Mesenteric fat pad (tissue), 1 donor: ENCODE measurements around the gene PRDX5. TPM values are rescaled to one million over a fixed set of nuclear protein-coding genes. Genes with fewer than 3 reads are reported as not detected.

Source experiments
- DNase-seq: peaks from one replicate; pipeline ENCODE4 v3.0.0-alpha.2; 2020; ENCODE audit warnings: low spot score
- long read RNA-seq: library from polyadenylated mRNA; unstranded; transcript quantifications from one replicate; pipeline ENCODE4 v2.0.0, GENCODE V29; 2020
- total RNA-seq: library from RNA; stranded (reverse); fragmentation: NEBNext Ultra II Directional; extraction: Animal tissue kit (Norgen Biotek cat#: 25700); gene quantifications from one replicate; pipeline ENCODE4 v1.2.1, GENCODE V29; 2021
- donor health status: DM: yes; HTN: yes; CAD: no.

PRDX5 gene
- total RNA-seq = 111 TPM
- long read RNA-seq, transcript PRDX5-201 (6 exons, 893 nt) = major isoform, 67 of 76 reads
- long read RNA-seq, partial matches to known transcripts = 3 of 76 reads
- long read RNA-seq, other reads (novel, unspliced or antisense) = 4 of 76 reads

GRCh38 chr11:64317961-64318765, at the start of gene PRDX5:
Gene PRDX5, plus strand, starts transcription at chr11:64318121. Its CDS starts 95 bp downstream, at chr11:64318216.
- peak; percentile 98 for DNase-seq

- DNase-seq = no peak
Observed at GRCh38 chr11:64268893-64269539, 48.9 kb upstream of the PRDX5 start.

- peak; percentile 99 for DNase-seq
Observed at GRCh38 chr11:64269540-64270220, 48.2 kb upstream of the PRDX5 start.

- DNase-seq = no peak
Observed at GRCh38 chr11:64275031-64275800, 42.7 kb upstream of the PRDX5 start.

- no peak for DNase-seq
Observed at GRCh38 chr11:64275841-64276240, 42.1 kb upstream of the PRDX5 start.

GRCh38 chr11:64276653-64277431, 41.1 kb upstream of the PRDX5 start:
- DNase-seq = no peak

- DNase-seq = no peak
Observed at GRCh38 chr11:64278576-64279190, 39.2 kb upstream of the PRDX5 start.

GRCh38 chr11:64281957-64282770, 35.8 kb upstream of the PRDX5 start:
- no peak for DNase-seq

GRCh38 chr11:64283092-64283491, 34.8 kb upstream of the PRDX5 start:
- no peak for DNase-seq

- DNase-seq = peak; percentile 98
Observed at GRCh38 chr11:64284048-64284961, 33.6 kb upstream of the PRDX5 start, which contains the start of gene BAD. Gene BAD, minus strand, starts transcription at chr11:64284665. Its CDS starts 297 bp downstream, at chr11:64284368.

GRCh38 chr11:64284962-64285884, 32.7 kb upstream of the PRDX5 start, which contains the start of gene GPR137:
Gene GPR137, plus strand, starts transcription at chr11:64285848. Its CDS starts 677 bp downstream, at chr11:64286525.
- DNase-seq = peak; percentile 97

- DNase-seq = no peak
Observed at GRCh38 chr11:64285885-64286800, 31.8 kb upstream of the PRDX5 start.

- DNase-seq = no peak
Observed at GRCh38 chr11:64286801-64287159, 31.1 kb upstream of the PRDX5 start.

GRCh38 chr11:64287676-64288352, 30.1 kb upstream of the PRDX5 start:
- no peak for DNase-seq

- DNase-seq = no peak
Observed at GRCh38 chr11:64288353-64288750, 29.6 kb upstream of the PRDX5 start.
